ENCODE data around the gene SLC25A4.
"Not testable (repeated sequence)": the region's sequence is repeated elsewhere in the genome, so short reads cannot be mapped to it uniquely, and the experiment has no call there.

Gene SLC25A4

DNA sequence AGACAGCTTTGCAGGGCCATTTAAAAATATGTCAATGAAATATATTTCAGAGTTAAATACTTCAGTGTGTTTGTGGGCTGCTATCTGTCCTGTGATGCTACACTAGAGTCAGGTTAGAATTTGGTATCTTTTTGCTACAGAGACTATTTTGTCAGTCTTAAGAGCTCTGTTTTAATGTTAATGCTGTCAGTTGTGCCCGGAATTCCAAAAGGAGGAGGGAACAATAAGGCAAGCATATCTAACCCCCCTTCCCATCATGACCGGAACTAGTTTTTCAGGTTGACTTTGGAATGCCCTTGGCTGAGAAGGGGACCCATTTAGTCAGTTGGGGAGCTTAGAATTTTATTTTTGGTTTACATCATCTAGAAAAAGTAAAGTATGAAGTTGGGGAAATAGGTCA is 34.9 kb upstream of the SLC25A4 start:
- Histone ChIP-seq H3K9ac (ENCODE audit: low read depth, low read length) (no peak overlapping the region), H3K4me3 (ENCODE audit: low read depth, low read length) (no peak overlapping the region), H3K27me3 (ENCODE audit: control insufficient read depth, insufficient read depth, low read length) (no peaks in the 10 kb centered on the region), H3K36me3 (ENCODE audit: control insufficient read depth, insufficient read depth, low read length) (no peaks in the 10 kb centered on the region), H3K4me1 (ENCODE audit: control insufficient read depth, insufficient read depth, low read length) (peaks cover 16% of the 10 kb centered on the region), H3K9me3 (ENCODE audit: control insufficient read depth, insufficient read depth, low read length) (no peaks in the 10 kb centered on the region)

DNA sequence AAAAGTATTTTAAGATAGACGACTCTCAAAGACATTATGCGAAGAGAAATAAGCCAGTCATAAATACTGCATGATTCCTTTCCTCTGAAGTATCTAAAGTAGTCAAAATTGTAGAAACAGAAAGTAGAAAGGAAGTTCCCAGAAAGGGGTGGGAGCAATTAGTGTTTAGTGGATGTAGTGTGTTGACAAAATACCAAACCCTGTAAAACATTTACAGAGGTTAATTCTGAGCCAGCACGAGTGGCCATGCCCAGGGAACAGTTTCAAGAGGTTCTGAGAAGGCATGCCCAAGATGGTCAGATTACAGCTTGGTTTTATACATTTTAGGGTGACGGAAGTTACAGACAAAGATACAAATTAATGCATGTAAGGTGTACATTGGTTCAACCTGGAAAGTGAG is 34.4 kb upstream of the SLC25A4 start:
- Histone ChIP-seq H3K27me3 (ENCODE audit: control insufficient read depth, insufficient read depth, low read length) (no peaks in the 10 kb centered on the region), H3K4me3 (ENCODE audit: low read depth, low read length) (no peak overlapping the region), H3K9ac (ENCODE audit: low read depth, low read length) (no peak overlapping the region), H3K36me3 (ENCODE audit: control insufficient read depth, insufficient read depth, low read length) (no peaks in the 10 kb centered on the region), H3K9me3 (ENCODE audit: control insufficient read depth, insufficient read depth, low read length) (no peaks in the 10 kb centered on the region), H3K4me1 (ENCODE audit: control insufficient read depth, insufficient read depth, low read length) (peaks cover 16% of the 10 kb centered on the region)

DNA sequence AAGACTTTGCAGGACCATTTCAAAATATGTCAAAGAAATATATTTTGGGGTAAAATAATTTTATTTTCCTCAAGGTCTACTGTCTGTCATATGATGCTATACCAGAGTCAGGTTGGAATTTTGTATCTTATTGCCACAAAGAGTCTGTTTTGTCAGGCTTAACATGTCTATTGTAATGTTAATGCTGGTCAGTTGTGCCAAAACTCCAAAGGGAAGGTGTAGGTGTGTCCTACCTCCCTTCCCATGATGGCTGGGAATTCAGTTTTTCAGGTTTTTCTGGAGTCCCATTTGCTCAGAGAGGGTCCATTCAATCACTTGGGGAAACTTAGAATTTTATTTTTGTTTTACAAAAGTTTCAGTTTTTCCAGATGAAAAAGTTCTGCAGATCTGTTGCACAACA is 33.3 kb upstream of the SLC25A4 start:
- H3K9me3 ChIP-seq (ENCODE audit: control insufficient read depth, insufficient read depth, low read length): no peaks in the 10 kb centered on the region
- H3K4me1 ChIP-seq (ENCODE audit: control insufficient read depth, insufficient read depth, low read length): peaks cover 16% of the 10 kb centered on the region
- no peaks in the 10 kb centered on the region for H3K27me3 ChIP-seq (ENCODE audit: control insufficient read depth, insufficient read depth, low read length)
- H3K9ac ChIP-seq (ENCODE audit: low read depth, low read length): no peak overlapping the region
- no peaks in the 10 kb centered on the region for H3K36me3 ChIP-seq (ENCODE audit: control insufficient read depth, insufficient read depth, low read length)
- no peak overlapping the region for H3K4me3 ChIP-seq (ENCODE audit: low read depth, low read length)

DNA sequence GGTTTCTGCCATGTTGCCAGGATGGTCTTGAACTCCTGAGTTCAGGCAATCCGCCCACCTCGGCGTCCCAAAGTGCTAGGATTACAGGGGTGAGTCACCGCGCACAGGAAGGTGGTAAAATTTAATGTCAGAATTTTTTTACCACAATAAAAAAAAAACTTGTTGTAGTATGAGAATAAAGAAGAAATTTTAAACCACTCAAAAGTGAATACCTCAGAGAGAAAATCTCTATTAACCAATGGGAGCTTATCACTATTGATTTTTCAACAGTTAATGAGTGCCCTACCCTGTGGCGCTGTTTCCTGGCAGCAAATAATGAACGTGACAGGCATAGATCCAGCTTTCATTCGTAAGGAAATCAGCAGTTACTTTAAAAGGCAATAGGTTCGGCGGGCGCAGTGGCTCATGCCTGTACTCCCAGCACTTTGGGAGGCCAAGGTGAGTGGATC is 32.7 kb upstream of the SLC25A4 start:
- Histone ChIP-seq H3K27me3 (ENCODE audit: control insufficient read depth, insufficient read depth, low read length) (no peaks in the 10 kb centered on the region), H3K36me3 (ENCODE audit: control insufficient read depth, insufficient read depth, low read length) (no peaks in the 10 kb centered on the region), H3K4me1 (ENCODE audit: control insufficient read depth, insufficient read depth, low read length) (peaks cover 16% of the 10 kb centered on the region), H3K9ac (ENCODE audit: low read depth, low read length) (no peak overlapping the region), H3K4me3 (ENCODE audit: low read depth, low read length) (no peak overlapping the region), H3K9me3 (ENCODE audit: control insufficient read depth, insufficient read depth, low read length) (no peaks in the 10 kb centered on the region)

DNA sequence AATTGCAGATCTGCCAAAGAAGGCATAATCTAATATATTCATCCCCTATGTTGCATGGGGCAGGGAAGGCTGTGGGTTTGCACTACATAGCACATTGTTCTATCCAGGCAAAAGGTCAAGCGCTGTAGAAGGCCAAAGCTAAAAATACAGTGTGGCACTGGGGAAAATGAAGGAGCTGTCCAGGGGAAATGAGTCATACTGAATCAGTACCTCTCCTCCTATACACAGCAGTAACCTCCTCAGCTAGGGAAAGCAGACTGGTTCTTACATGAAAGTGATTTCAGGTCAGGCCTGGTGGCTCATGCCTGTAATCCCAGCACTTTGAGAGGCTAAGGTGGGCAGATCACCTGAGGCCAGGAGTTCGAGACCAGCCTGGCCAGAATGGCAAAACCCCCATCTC is 31.0 kb upstream of the SLC25A4 start:
- H3K4me3 ChIP-seq (ENCODE audit: low read depth, low read length): no peak overlapping the region
- H3K9me3 ChIP-seq (ENCODE audit: control insufficient read depth, insufficient read depth, low read length): no peaks in the 10 kb centered on the region
- H3K4me1 ChIP-seq (ENCODE audit: control insufficient read depth, insufficient read depth, low read length): peaks cover 16% of the 10 kb centered on the region
- no peaks in the 10 kb centered on the region for H3K27me3 ChIP-seq (ENCODE audit: control insufficient read depth, insufficient read depth, low read length)
- H3K36me3 ChIP-seq (ENCODE audit: control insufficient read depth, insufficient read depth, low read length): no peaks in the 10 kb centered on the region
- H3K9ac ChIP-seq (ENCODE audit: low read depth, low read length): no peak overlapping the region

GRCh38 chr4:185113340-185113739 is 29.7 kb upstream of the SLC25A4 start:
- Histone ChIP-seq H3K4me1 (ENCODE audit: control insufficient read depth, insufficient read depth, low read length) (peaks cover 10% of the 10 kb centered on the region), H3K4me3 (ENCODE audit: low read depth, low read length) (no peak overlapping the region)

GRCh38 chr4:185115827-185116232 is 27.2 kb upstream of the SLC25A4 start:
- H3K9ac ChIP-seq (ENCODE audit: low read depth, low read length): no peak overlapping the region
- H3K27me3 ChIP-seq (ENCODE audit: control insufficient read depth, insufficient read depth, low read length): no peaks in the 10 kb centered on the region
- H3K36me3 ChIP-seq (ENCODE audit: control insufficient read depth, insufficient read depth, low read length): no peaks in the 10 kb centered on the region
- H3K4me3 ChIP-seq (ENCODE audit: low read depth, low read length): no peak overlapping the region
- peaks cover 7% of the 10 kb centered on the region for H3K4me1 ChIP-seq (ENCODE audit: control insufficient read depth, insufficient read depth, low read length)
- H3K9me3 ChIP-seq (ENCODE audit: control insufficient read depth, insufficient read depth, low read length): no peaks in the 10 kb centered on the region

More at GRCh38 chr4:185113340-185113739, 29.7 kb upstream of the SLC25A4 start:
- Histone ChIP-seq H3K9ac (ENCODE audit: low read depth, low read length) (no peak overlapping the region), H3K9me3 (ENCODE audit: control insufficient read depth, insufficient read depth, low read length) (no peaks in the 10 kb centered on the region), H3K36me3 (ENCODE audit: control insufficient read depth, insufficient read depth, low read length) (no peaks in the 10 kb centered on the region), H3K27me3 (ENCODE audit: control insufficient read depth, insufficient read depth, low read length) (no peaks in the 10 kb centered on the region)

- H3K4me1 ChIP-seq (ENCODE audit: control insufficient read depth, insufficient read depth, low read length): peaks cover 7% of the 10 kb centered on the region
- H3K36me3 ChIP-seq (ENCODE audit: control insufficient read depth, insufficient read depth, low read length): no peaks in the 10 kb centered on the region
- no peak overlapping the region for H3K4me3 ChIP-seq (ENCODE audit: low read depth, low read length)
- no peaks in the 10 kb centered on the region for H3K9me3 ChIP-seq (ENCODE audit: control insufficient read depth, insufficient read depth, low read length)
- H3K9ac ChIP-seq (ENCODE audit: low read depth, low read length): no peak overlapping the region
- no peaks in the 10 kb centered on the region for H3K27me3 ChIP-seq (ENCODE audit: control insufficient read depth, insufficient read depth, low read length)
Observed at GRCh38 chr4:185117300-185117934, 25.6 kb upstream of the SLC25A4 start.

- no peaks in the 10 kb centered on the region for H3K36me3 ChIP-seq (ENCODE audit: control insufficient read depth, insufficient read depth, low read length)
- H3K27me3 ChIP-seq (ENCODE audit: control insufficient read depth, insufficient read depth, low read length): no peaks in the 10 kb centered on the region
- H3K9ac ChIP-seq (ENCODE audit: low read depth, low read length): no peak overlapping the region
- peaks cover 7% of the 10 kb centered on the region for H3K4me1 ChIP-seq (ENCODE audit: control insufficient read depth, insufficient read depth, low read length)
- H3K9me3 ChIP-seq (ENCODE audit: control insufficient read depth, insufficient read depth, low read length): no peaks in the 10 kb centered on the region
- no peak overlapping the region for H3K4me3 ChIP-seq (ENCODE audit: low read depth, low read length)
Observed at GRCh38 chr4:185118876-185119275, 24.2 kb upstream of the SLC25A4 start.

DNA sequence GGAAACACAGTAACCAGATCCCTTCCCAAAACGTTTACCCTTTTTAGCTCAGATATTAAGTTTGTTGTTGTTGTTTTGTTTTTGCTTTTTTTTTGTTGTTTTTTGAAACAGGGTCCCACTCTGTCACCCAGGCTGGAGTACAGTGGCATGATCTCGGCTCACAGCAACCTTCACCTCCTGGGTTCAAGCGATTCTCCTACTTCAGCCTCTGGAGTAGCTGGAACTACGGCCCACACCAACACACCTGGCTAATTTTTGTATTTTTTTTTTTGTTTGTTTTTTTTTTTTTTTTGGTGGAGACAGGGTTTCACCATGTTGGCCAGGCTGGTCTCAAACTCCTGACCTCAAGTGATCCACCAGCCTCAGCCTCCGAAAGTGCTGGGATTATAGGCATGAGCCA is 23.6 kb upstream of the SLC25A4 start:
- H3K9ac ChIP-seq (ENCODE audit: low read depth, low read length); H3K4me3 ChIP-seq (ENCODE audit: low read depth, low read length); H3K27me3 ChIP-seq (ENCODE audit: control insufficient read depth, insufficient read depth, low read length); H3K36me3 ChIP-seq (ENCODE audit: control insufficient read depth, insufficient read depth, low read length); H3K4me1 ChIP-seq (ENCODE audit: control insufficient read depth, insufficient read depth, low read length); H3K9me3 ChIP-seq (ENCODE audit: control insufficient read depth, insufficient read depth, low read length): not testable (repeated sequence)

DNA sequence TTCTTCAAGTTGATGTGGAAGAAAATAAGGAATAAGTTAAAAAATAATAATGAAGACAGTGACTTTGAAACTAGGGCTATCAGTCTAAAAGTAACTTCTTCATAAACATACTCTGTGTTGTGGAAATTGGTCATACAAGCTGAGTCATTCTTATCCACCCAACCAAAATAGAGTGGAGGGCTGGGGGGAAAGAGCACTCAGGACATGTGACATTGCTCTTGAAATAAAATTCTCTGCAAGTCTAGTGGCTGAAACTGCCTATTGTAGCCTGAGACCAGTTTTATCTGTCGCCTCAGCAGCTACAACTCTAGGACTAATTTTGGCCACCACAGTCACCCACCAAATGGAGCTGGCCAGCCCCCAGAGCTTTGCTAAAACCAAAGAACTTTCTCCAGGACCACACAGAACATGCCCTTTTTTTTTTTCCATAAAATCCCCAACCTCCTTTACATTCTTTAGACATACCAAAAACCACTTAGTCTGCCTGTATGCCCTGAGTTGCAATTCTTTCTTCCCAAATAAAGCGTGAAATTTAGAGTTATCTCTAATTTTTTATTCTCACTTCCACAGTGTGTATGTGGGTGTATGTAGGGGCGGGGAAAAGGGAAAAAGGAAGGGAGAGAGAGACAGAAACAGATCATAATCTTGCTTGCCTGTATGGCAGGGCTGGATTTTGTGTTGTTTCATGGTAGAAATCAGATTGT is 23.0 kb upstream of the SLC25A4 start:
- H3K4me1 ChIP-seq (ENCODE audit: control insufficient read depth, insufficient read depth, low read length): peaks cover 7% of the 10 kb centered on the region
- no peak overlapping the region for H3K4me3 ChIP-seq (ENCODE audit: low read depth, low read length)
- no peaks in the 10 kb centered on the region for H3K36me3 ChIP-seq (ENCODE audit: control insufficient read depth, insufficient read depth, low read length)
- no peak overlapping the region for H3K9ac ChIP-seq (ENCODE audit: low read depth, low read length)
- H3K9me3 ChIP-seq (ENCODE audit: control insufficient read depth, insufficient read depth, low read length): no peaks in the 10 kb centered on the region
- H3K27me3 ChIP-seq (ENCODE audit: control insufficient read depth, insufficient read depth, low read length): no peaks in the 10 kb centered on the region

DNA sequence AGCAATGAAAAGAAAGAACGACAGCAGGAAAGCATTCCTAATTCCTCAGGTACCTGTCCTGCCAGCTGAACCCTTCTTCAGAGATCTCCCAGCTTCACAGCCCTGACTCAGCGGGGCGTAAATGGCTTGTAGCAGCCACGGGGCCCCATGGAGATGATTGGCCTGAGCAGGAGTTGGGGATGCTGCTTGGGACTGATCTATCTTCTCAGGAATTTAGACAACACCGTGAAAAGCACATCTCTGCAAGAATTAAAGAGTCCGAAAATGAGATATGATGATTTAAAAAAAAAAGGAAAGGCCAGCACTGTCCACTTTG is 22.5 kb upstream of the SLC25A4 start:
- no peaks in the 10 kb centered on the region for H3K27me3 ChIP-seq (ENCODE audit: control insufficient read depth, insufficient read depth, low read length)
- H3K4me1 ChIP-seq (ENCODE audit: control insufficient read depth, insufficient read depth, low read length): peaks cover 7% of the 10 kb centered on the region
- no peaks in the 10 kb centered on the region for H3K36me3 ChIP-seq (ENCODE audit: control insufficient read depth, insufficient read depth, low read length)
- H3K9ac ChIP-seq (ENCODE audit: low read depth, low read length): no peak overlapping the region
- no peaks in the 10 kb centered on the region for H3K9me3 ChIP-seq (ENCODE audit: control insufficient read depth, insufficient read depth, low read length)
- no peak overlapping the region for H3K4me3 ChIP-seq (ENCODE audit: low read depth, low read length)
